22Rv1 (cell line): Measurements from ENCODE around the gene ANKS6.

Experiments used
- H3K27ac ChIP-seq: fragments of 450-650 bp; 2 replicates; pipeline ENCODE4 v1.5.1; 2017
- ZFX ChIP-seq: fragments of 450-650 bp; IDR thresholded peaks from 2 replicates; pipeline ENCODE4 v1.6.1; 2017; ENCODE audit warnings: antibody characterized with exemption, borderline replicate concordance
- TF ChIP-seq, protein P1 (sequence below): fragments of 450-650 bp; IDR thresholded peaks from 2 replicates; pipeline ENCODE4 v1.5.1; 2017; ENCODE audit warnings: mild to moderate bottlenecking

ANKS6 gene

GRCh38 chr9:98829766-98830165 is 33.4 kb upstream of the ANKS6 start:
- no peak overlapping the region for H3K27ac ChIP-seq

GRCh38 chr9:98826716-98827115 is 30.4 kb upstream of the ANKS6 start:
- TF ChIP-seq, protein P1, sequence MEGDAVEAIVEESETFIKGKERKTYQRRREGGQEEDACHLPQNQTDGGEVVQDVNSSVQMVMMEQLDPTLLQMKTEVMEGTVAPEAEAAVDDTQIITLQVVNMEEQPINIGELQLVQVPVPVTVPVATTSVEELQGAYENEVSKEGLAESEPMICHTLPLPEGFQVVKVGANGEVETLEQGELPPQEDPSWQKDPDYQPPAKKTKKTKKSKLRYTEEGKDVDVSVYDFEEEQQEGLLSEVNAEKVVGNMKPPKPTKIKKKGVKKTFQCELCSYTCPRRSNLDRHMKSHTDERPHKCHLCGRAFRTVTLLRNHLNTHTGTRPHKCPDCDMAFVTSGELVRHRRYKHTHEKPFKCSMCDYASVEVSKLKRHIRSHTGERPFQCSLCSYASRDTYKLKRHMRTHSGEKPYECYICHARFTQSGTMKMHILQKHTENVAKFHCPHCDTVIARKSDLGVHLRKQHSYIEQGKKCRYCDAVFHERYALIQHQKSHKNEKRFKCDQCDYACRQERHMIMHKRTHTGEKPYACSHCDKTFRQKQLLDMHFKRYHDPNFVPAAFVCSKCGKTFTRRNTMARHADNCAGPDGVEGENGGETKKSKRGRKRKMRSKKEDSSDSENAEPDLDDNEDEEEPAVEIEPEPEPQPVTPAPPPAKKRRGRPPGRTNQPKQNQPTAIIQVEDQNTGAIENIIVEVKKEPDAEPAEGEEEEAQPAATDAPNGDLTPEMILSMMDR = no peak
- TF ChIP-seq ZFX = no peak
- H3K27ac ChIP-seq = no peak overlapping the region

More at GRCh38 chr9:98829766-98830165, 33.4 kb upstream of the ANKS6 start:
- no peak for TF ChIP-seq ZFX
- TF ChIP-seq, protein P1 = no peak

DNA sequence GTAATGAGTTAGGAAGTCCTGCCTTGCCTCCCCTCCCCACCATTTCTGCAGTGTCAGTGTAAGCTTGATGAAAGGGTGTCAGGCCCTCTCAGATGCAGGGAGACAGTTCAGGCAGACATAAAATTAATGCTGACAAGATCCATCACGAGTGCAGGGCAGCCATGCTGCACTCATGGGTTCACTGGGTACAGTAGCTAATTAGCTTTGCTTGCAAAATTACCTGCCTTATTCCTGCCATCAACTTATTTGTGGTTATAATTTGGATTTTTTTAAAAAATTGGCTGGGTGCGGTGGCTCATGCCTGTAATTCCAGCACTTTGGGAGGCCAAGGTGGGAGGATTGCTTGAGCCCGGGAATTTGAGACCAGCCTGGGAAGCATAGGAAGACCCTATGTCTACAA is 29.1 kb upstream of the ANKS6 start:
- H3K27ac ChIP-seq = no peak overlapping the region
- TF ChIP-seq ZFX = no peak
- TF ChIP-seq, protein P1 = no peak

GRCh38 chr9:98823666-98824334 is 27.4 kb upstream of the ANKS6 start:
- no peak for TF ChIP-seq ZFX
- TF ChIP-seq, protein P1 = no peak
- H3K27ac ChIP-seq = no peak overlapping the region

GRCh38 chr9:98822661-98823060 is 26.3 kb upstream of the ANKS6 start:
- TF ChIP-seq ZFX = no peak
- TF ChIP-seq, protein P1 = no peak
- no peak overlapping the region for H3K27ac ChIP-seq

DNA sequence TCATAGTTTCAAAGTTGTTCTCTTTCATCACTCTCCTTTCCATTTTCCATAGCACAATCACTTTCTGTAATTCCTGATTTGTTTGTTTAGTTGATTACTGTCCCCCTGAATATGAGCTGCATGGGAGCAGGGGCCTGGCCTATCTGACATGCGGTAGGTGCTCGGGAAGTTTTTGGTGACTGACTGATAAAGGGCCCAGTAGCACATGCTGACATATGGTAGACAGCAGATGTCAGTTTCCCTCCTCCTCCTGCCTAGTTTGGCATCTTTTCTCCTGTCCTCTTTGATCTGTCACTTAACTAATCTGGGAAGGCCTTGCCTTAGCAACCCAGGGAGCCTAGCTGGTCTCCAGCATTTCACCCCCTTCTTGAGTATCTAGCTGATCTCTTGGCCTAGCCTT is 25.5 kb upstream of the ANKS6 start:
- H3K27ac ChIP-seq = no peak overlapping the region
- no peak for TF ChIP-seq ZFX
- TF ChIP-seq, protein P1 = no peak

DNA sequence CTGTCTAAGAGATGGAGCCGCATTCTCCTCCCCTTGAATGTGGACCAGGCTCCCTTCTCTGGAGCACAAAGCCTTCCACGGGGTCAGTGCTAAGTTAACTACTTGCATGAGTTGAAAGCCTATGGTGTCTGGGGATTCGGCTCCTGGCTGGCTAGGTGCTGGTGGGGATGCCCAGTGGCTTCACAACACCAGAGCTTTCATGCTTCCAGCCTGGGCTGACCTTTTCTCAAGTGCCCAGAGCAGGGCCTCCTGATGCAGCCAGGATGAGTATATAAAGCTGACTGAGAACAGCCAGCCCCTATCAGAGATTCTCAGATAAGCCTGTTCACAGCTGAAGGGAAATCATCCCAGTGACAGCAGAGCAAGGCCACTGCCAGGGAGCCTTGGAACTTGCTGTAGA is 22.9 kb upstream of the ANKS6 start:
- no peak overlapping the region for H3K27ac ChIP-seq
- TF ChIP-seq, protein P1 = no peak
- no peak for TF ChIP-seq ZFX
